ACHN (cell line): ENCODE measurements around the gene PSORS1C1.
"Not testable (repeated sequence)": the region's sequence is repeated elsewhere in the genome, so short reads cannot be mapped to it uniquely, and the experiment has no call there.

Experiments
- DNase-seq: peaks from one replicate; pipeline ENCODE4 v3.0.0-alpha.2; 2015
- in situ Hi-C: cut with HindIII; loops from 2 replicates; pipeline ENCODE4 v1.10.0; 2017; ENCODE audit warnings: low sequenced_read_pairs, low pct_ligation_motif_present, low pct_unique_long_range_greater_than_20kb

Gene PSORS1C1

GRCh38 chr6:31114541-31114878 lies at the start of gene PSORS1C1:
TSS of gene PSORS1C1 (plus strand) at chr6:31114800. CDS start at chr6:31129633, 14,833 bp downstream.
- peak; percentile 91 for DNase-seq
- in situ Hi-C loops, result no loop called here

GRCh38 chr6:31065556-31065955 lies 49.0 kb upstream of the PSORS1C1 start:
- in situ Hi-C loops, result no loop called here

GRCh38 chr6:31067028-31067427 lies 47.6 kb upstream of the PSORS1C1 start:
- in situ Hi-C loops, result not testable (repeated sequence)

More at GRCh38 chr6:31065556-31065955, 49.0 kb upstream of the PSORS1C1 start:
- no peak for DNase-seq

GRCh38 chr6:31067891-31068668 lies 46.5 kb upstream of the PSORS1C1 start:
- in situ Hi-C loops, DNase-seq: not testable (repeated sequence)

More at GRCh38 chr6:31067028-31067427, 47.6 kb upstream of the PSORS1C1 start:
- not testable (repeated sequence) for DNase-seq

- in situ Hi-C loops, result no loop called here
- peak; percentile 78 for DNase-seq
Observed at GRCh38 chr6:31068669-31069340, 45.8 kb upstream of the PSORS1C1 start.

- DNase-seq, result peak; percentile 75
Observed at GRCh38 chr6:31070711-31071197, 43.8 kb upstream of the PSORS1C1 start.

GRCh38 chr6:31074401-31074800 lies 40.2 kb upstream of the PSORS1C1 start:
- in situ Hi-C loops, result no loop called here
- no peak for DNase-seq

More at GRCh38 chr6:31070711-31071197, 43.8 kb upstream of the PSORS1C1 start:
- in situ Hi-C loops, result no loop called here

- no peak for DNase-seq
- in situ Hi-C loops, result no loop called here
Observed at GRCh38 chr6:31075528-31075927, 39.1 kb upstream of the PSORS1C1 start.

- no peak for DNase-seq
- in situ Hi-C loops, result no loop called here
Observed at GRCh38 chr6:31076611-31077010, 38.0 kb upstream of the PSORS1C1 start.

GRCh38 chr6:31079656-31080261 lies 34.8 kb upstream of the PSORS1C1 start:
- in situ Hi-C loops, result no loop called here

GRCh38 chr6:31081872-31082271 lies 32.7 kb upstream of the PSORS1C1 start:
- in situ Hi-C loops, result no loop called here
- no peak for DNase-seq

More at GRCh38 chr6:31079656-31080261, 34.8 kb upstream of the PSORS1C1 start:
- peak; percentile 69 for DNase-seq

- peak; percentile 31 for DNase-seq
- in situ Hi-C loops, result no loop called here
Observed at GRCh38 chr6:31083742-31084354, 30.8 kb upstream of the PSORS1C1 start.

- peak; percentile 26 for DNase-seq
- in situ Hi-C loops, result no loop called here
Observed at GRCh38 chr6:31086788-31087440, 27.7 kb upstream of the PSORS1C1 start.

- in situ Hi-C loops, result no loop called here
- DNase-seq, result peak; percentile 88
Observed at GRCh38 chr6:31087494-31088089, 27.0 kb upstream of the PSORS1C1 start.

GRCh38 chr6:31090275-31090972 lies 24.2 kb upstream of the PSORS1C1 start:
- DNase-seq, result no peak
- in situ Hi-C loops, result no loop called here

GRCh38 chr6:31090973-31091364 lies 23.6 kb upstream of the PSORS1C1 start:
- in situ Hi-C loops, result no loop called here

GRCh38 chr6:31091680-31092079 lies 22.9 kb upstream of the PSORS1C1 start:
- in situ Hi-C loops, result no loop called here
- no peak for DNase-seq

More at GRCh38 chr6:31090973-31091364, 23.6 kb upstream of the PSORS1C1 start:
- no peak for DNase-seq
